ENCODE measurements around the gene FSD1. TPM values are rescaled to one million over a fixed set of nuclear protein-coding genes. Genes with fewer than 3 reads are reported as not detected.

Gene FSD1
- total RNA-seq, 1 donor from 2014 or later = 46.5 TPM

DNA sequence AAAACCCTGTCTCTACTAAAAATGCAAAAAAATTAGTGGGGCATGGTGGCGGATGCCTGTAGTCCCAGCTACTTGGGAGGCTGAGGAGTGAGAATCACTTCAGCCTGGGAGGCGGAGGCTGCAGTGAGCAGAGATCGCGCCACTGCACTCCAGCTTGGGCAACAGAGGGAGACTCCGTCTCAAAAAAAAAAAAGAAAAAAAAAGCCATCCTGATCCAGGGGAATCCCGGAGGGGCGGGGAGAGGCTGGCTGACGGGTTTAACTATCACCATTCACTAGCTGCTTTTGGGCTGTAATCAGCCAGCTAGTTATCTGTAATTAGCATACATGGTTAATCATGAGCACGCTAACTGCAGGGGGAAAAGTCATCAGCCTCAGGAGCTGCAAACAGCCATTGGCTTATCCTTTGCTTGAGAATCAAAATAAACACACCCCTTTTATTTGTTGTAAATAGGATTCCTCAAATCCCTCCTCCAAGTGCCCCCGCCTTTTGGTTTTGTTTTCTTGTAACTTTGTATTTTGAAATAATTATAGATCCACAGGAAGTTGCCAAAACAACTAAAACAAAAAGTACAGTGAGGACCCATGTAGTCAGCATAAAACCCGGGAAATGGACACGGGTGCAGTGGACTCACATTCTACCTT lies 9.6 kb downstream of the FSD1 start:
- Mint-ChIP-seq H3K27ac (no peak overlapping the region), H3K4me3 (no peak overlapping the region), H3K9me3 (peaks cover 11% of the 10 kb centered on the region), H3K36me3 (ENCODE audit: low read depth) (peaks cover 7% of the 10 kb centered on the region), H3K27me3 (ENCODE audit: insufficient read depth) (no peaks in the 10 kb centered on the region), H3K4me1 (ENCODE audit: low read depth) (no peaks in the 10 kb centered on the region)
- DNase-seq (ENCODE audit: low spot score) = no peak
- intact Hi-C loops (cut with micrococcal nuclease) = no loop called here

DNA sequence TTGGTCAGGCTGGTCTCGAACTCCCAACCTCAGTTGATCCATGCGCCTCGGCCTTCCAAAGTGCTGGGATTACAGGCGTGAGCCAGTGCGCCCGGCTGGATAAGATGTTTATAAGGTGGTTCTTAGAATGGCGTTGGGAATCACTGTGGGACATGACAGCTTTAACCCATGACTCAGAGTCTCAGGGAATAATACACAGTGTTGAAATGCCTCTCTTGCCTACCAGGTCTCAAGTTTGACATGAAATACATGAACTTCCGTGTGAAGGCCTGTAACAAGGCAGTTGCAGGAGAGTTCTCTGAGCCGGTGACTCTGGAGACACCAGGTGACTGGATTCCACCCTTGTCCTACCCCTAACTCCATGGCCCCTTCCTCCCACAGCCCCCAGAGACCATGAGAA lies 12.6 kb downstream of the FSD1 start:
- no peaks in the 10 kb centered on the region for H3K27me3 Mint-ChIP-seq (ENCODE audit: insufficient read depth)
- no peaks in the 10 kb centered on the region for H3K4me1 Mint-ChIP-seq (ENCODE audit: low read depth)
- H3K9me3 Mint-ChIP-seq = peaks cover 38% of the 10 kb centered on the region
- H3K36me3 Mint-ChIP-seq (ENCODE audit: low read depth) = peaks cover 16% of the 10 kb centered on the region
- H3K27ac Mint-ChIP-seq = no peak overlapping the region
- intact Hi-C loops (cut with micrococcal nuclease) = no loop called here
- DNase-seq (ENCODE audit: low spot score) = no peak
- no peak overlapping the region for H3K4me3 Mint-ChIP-seq

DNA sequence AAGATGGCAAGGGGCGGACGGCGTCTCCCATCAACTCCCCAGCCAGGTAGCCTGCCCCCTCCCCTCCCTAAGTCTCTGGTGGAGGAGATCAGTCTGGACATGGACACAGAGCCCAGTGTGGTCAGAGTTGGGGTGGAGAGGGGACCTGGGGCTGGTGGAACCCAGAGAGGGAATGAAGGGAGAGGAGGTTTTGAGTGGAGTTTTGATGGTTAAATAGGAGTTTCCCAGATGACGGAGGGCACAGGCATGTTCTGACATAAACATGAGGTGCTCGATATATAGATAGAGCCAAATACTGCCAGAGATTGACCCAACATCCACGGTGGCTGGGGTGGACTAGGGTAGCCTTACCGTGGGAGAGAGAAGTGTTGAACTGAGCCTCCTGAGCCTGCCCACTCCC lies 14.1 kb downstream of the FSD1 start:
- peaks cover 38% of the 10 kb centered on the region for H3K9me3 Mint-ChIP-seq
- H3K4me3 Mint-ChIP-seq = no peak overlapping the region
- H3K4me1 Mint-ChIP-seq (ENCODE audit: low read depth) = no peaks in the 10 kb centered on the region
- intact Hi-C loops (cut with micrococcal nuclease) = no loop called here
- H3K27me3 Mint-ChIP-seq (ENCODE audit: insufficient read depth) = no peaks in the 10 kb centered on the region
- no peak for DNase-seq (ENCODE audit: low spot score)
- no peak overlapping the region for H3K27ac Mint-ChIP-seq
- H3K36me3 Mint-ChIP-seq (ENCODE audit: low read depth) = peaks cover 16% of the 10 kb centered on the region

DNA sequence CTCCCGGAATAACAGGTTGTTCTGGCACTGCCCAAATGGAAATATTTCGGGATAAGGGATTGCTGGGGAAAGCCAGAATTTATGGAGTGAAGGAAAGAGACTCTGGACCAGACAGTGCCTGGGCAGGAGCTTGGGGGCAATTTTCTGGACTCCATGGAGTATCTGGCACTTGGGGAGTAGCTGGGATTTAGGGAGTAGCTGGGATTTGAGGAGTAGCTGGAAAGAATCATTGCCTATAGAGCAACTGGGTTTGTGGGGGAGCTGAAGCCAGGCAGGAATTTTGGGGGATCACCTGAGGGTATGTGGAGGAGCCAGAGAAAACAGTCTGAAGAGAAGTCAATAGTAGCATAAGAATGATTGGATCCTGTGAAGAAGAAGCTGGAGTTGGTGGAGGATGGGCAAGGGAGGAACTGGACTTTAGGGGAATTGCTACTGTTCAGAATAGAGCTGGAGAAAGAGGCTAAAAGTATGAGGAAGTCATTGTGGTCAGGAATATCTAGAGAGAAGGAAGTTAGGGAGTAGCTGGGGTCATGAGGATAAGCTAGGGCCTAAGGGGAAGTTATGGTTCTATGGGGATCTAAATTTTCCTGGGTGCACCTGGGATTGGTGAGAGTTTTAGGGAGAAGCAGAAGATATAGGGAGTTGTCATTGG lies 14.8 kb downstream of the FSD1 start:
- Mint-ChIP-seq H3K4me1 (ENCODE audit: low read depth) (no peaks in the 10 kb centered on the region), H3K27me3 (ENCODE audit: insufficient read depth) (no peaks in the 10 kb centered on the region), H3K4me3 (no peak overlapping the region), H3K36me3 (ENCODE audit: low read depth) (peaks cover 18% of the 10 kb centered on the region), H3K27ac (no peak overlapping the region), H3K9me3 (peaks cover 38% of the 10 kb centered on the region)
- intact Hi-C loops (cut with micrococcal nuclease) = no loop called here
- DNase-seq (ENCODE audit: low spot score) = no peak

DNA sequence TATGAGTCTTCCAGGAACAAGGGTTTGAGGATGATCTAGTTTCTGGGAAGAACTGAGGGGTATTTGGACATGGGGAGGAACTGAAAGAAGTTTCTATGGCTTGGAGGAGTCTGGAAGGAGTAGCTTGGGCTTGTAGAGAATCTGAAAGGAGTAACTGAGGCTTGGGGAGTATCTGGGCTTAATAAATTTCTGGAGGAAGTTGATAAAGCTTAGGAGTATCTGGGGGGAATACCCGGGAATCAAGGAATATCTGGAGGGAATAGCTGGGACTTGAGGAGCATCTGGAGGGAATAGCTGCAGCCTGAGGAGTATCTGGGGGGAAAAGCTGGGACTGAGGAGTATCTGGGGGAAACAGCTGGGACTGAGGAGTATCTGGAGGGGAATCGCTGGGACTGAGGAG lies 16.0 kb downstream of the FSD1 start:
- intact Hi-C loops (cut with micrococcal nuclease) = no loop called here
- H3K36me3 Mint-ChIP-seq (ENCODE audit: low read depth) = peaks cover 20% of the 10 kb centered on the region
- no peaks in the 10 kb centered on the region for H3K4me1 Mint-ChIP-seq (ENCODE audit: low read depth)
- peak overlapping the region; percentile 16 for H3K27ac Mint-ChIP-seq
- no peaks in the 10 kb centered on the region for H3K27me3 Mint-ChIP-seq (ENCODE audit: insufficient read depth)
- no peak for DNase-seq (ENCODE audit: low spot score)
- H3K4me3 Mint-ChIP-seq = no peak overlapping the region
- H3K9me3 Mint-ChIP-seq = peaks cover 38% of the 10 kb centered on the region

DNA sequence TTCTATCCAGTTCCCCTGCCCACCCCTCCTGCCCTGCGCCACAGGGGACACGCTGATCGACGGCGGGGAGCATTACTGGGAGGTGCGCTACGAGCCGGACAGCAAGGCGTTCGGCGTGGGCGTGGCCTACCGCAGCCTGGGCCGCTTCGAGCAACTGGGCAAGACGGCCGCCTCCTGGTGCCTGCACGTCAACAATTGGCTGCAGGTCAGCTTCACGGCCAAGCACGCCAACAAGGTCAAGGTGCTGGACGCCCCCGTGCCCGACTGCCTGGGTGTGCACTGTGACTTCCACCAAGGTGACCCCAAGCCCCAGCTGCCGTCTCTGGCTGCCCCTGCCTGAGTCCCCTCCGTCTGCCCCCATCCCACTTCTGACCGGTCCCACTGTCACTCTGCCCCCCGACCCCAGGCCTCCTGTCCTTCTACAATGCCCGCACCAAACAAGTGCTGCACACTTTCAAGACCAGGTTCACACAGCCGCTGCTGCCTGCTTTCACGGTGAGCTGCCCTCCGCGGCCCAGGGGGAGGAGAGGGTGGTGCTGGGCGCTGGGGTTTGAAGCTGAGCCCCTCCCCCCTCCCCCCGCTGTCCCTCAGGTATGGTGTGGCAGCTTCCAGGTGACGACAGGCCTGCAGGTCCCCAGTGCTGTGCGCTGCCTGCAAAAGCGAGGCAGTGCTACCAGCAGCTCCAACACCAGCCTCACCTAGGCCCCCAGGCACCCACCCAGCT lies 18.7 kb downstream of the FSD1 start:
- peaks cover 18% of the 10 kb centered on the region for H3K36me3 Mint-ChIP-seq (ENCODE audit: low read depth)
- no peak for DNase-seq (ENCODE audit: low spot score)
- H3K27me3 Mint-ChIP-seq (ENCODE audit: insufficient read depth) = peaks cover 9% of the 10 kb centered on the region
- intact Hi-C loops (cut with micrococcal nuclease) = no loop called here
- peaks cover 35% of the 10 kb centered on the region for H3K9me3 Mint-ChIP-seq
- H3K27ac Mint-ChIP-seq = no peak overlapping the region
- peaks cover 15% of the 10 kb centered on the region for H3K4me1 Mint-ChIP-seq (ENCODE audit: low read depth)
- no peak overlapping the region for H3K4me3 Mint-ChIP-seq

DNA sequence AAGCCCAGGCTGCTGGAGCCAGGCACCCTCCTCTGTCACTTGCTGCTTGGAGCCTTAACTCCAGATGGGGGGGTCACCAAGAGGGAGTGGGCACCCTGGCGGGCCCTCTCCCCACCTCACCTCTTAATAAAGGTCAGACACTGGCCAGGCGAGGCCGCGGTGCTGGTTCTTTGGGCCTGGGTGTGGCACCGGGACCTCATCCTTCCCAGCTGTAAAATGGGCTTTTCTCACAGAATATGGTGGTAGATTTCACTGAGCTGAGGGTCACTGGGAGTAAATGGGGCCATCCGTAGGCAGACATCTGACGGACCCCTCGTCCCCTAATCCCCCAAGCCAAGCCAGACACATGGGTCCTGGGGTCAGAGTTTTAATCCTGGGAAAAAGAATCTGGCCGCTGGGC lies 19.3 kb downstream of the FSD1 start:
- H3K27me3 Mint-ChIP-seq (ENCODE audit: insufficient read depth) = peaks cover 9% of the 10 kb centered on the region
- peaks cover 15% of the 10 kb centered on the region for H3K4me1 Mint-ChIP-seq (ENCODE audit: low read depth)
- H3K4me3 Mint-ChIP-seq = no peak overlapping the region
- peaks cover 13% of the 10 kb centered on the region for H3K36me3 Mint-ChIP-seq (ENCODE audit: low read depth)
- DNase-seq (ENCODE audit: low spot score) = no peak
- H3K9me3 Mint-ChIP-seq = peaks cover 30% of the 10 kb centered on the region
- H3K27ac Mint-ChIP-seq = no peak overlapping the region
- intact Hi-C loops (cut with micrococcal nuclease) = no loop called here

DNA sequence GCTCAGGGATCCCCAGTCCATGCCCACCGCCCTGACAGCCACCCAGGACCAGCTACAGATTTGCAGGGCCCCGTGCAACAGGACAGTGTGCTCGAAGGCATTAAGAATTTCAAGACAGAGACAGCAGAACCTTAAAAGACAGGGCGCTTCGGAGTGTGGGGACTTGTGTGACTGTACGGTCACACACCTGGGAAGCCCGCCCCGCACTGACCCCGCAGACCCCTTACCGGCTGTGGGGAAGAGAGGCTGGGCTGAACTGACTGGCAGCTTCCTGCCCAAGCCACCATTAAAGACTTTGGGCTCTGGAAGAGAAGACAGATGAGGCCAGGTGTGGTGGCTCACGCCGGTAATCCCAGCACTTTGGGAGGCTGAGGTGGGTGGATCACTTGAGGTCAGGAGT lies 19.8 kb downstream of the FSD1 start:
- no peak for DNase-seq (ENCODE audit: low spot score)
- H3K4me3 Mint-ChIP-seq = no peak overlapping the region
- H3K27ac Mint-ChIP-seq = no peak overlapping the region
- H3K27me3 Mint-ChIP-seq (ENCODE audit: insufficient read depth) = peaks cover 9% of the 10 kb centered on the region
- peaks cover 24% of the 10 kb centered on the region for H3K9me3 Mint-ChIP-seq
- intact Hi-C loops (cut with micrococcal nuclease) = no loop called here
- peaks cover 11% of the 10 kb centered on the region for H3K36me3 Mint-ChIP-seq (ENCODE audit: low read depth)
- H3K4me1 Mint-ChIP-seq (ENCODE audit: low read depth) = peaks cover 15% of the 10 kb centered on the region

DNA sequence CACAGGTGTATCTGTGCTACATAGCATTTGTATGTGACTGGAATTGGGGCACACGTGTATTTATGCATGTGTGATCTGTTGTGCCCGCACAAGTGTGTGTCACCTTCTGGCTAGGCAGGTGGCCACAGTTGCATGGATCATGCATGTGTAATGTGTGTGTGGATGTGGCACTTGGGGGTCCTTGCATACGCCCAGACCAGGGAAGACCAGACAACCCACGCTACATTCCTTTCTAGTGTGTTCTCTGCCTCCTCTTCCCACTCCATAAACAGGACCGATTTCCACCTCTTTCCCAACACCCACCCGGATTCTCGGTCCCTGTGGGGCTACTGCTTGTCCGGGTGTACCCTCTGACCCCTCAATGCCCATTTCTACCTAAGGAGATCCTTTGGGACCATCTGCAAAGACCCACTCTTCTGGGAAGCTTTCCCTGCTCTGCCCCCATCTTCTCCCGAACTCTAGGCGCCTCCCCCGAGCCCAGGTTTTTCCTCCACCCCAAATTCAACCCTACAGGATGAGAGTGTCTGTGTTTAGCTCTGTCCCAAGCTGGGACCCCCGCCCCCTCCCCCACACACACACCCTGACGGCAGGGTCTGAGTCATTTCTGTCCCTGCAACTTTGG lies 21.9 kb downstream of the FSD1 start:
- Mint-ChIP-seq H3K36me3 (ENCODE audit: low read depth) (peaks cover 5% of the 10 kb centered on the region), H3K9me3 (peaks cover 5% of the 10 kb centered on the region), H3K27me3 (ENCODE audit: insufficient read depth) (peaks cover 9% of the 10 kb centered on the region), H3K4me3 (peak overlapping the region; percentile 63), H3K4me1 (ENCODE audit: low read depth) (peaks cover 15% of the 10 kb centered on the region), H3K27ac (no peak overlapping the region)
- DNase-seq (ENCODE audit: low spot score) = no peak
- intact Hi-C loops (cut with micrococcal nuclease) = no loop called here

DNA sequence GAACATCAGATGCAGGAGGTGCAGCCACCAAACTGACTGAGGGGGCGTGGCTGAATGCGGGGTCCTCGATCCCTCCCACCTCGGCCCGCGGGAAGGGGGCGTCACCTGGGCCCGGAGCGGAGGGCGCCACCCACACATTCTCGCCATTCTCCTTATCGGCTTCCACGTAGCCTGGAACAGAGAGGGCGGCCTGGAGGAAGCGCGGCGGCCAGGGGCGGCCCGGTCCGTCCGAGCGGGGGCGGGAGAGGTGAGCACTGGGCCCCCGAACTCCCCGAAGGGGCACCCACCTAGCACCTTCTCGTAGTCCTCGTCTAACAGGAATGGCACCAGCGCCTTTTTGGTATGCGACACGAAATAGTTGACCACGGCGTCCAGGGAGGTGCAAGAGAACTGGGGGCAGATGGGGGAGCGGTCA lies 22.4 kb downstream of the FSD1 start:
- intact Hi-C loops (cut with micrococcal nuclease) = no loop called here
- H3K4me3 Mint-ChIP-seq = peak overlapping the region; percentile 84
- H3K27ac Mint-ChIP-seq = no peak overlapping the region
- DNase-seq (ENCODE audit: low spot score) = no peak
- peaks cover 9% of the 10 kb centered on the region for H3K27me3 Mint-ChIP-seq (ENCODE audit: insufficient read depth)
- H3K36me3 Mint-ChIP-seq (ENCODE audit: low read depth) = peaks cover 5% of the 10 kb centered on the region
- H3K9me3 Mint-ChIP-seq = no peaks in the 10 kb centered on the region
- peaks cover 15% of the 10 kb centered on the region for H3K4me1 Mint-ChIP-seq (ENCODE audit: low read depth)

DNA sequence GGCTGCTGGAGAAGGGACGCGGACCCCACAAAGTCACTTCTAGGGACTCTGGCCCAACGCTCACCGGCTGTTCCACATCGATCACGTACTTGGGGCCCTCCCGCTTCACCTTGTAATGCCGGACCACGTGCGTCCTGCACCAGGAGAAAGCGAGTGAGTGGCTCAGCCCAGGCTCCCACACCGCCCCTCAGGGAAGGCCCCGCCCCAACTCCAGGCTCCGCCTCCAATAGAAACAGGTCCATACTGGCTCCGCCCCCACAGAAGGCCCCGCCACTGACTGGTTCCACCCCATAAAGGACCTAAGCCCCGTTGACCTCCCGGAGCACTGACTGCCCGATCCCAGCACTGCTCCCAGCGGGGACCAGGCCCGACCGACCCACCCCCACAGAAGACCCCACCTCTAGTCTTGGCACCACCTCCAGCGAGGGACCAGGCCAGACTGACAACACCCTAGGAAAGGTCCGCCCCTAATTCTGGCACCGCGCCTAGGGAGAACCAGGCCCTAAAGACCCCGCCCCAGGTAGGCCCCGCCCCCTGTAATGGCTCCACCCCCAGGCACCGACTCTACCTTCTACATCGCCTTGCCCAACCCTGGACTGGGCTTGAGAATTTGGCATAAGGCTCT lies 23.0 kb downstream of the FSD1 start:
- H3K4me1 Mint-ChIP-seq (ENCODE audit: low read depth) = peaks cover 15% of the 10 kb centered on the region
- H3K9me3 Mint-ChIP-seq = no peaks in the 10 kb centered on the region
- intact Hi-C loops (cut with micrococcal nuclease) = no loop called here
- peak; percentile 59 for DNase-seq (ENCODE audit: low spot score)
- H3K36me3 Mint-ChIP-seq (ENCODE audit: low read depth) = peaks cover 5% of the 10 kb centered on the region
- peak overlapping the region; percentile 84 for H3K4me3 Mint-ChIP-seq
- peaks cover 9% of the 10 kb centered on the region for H3K27me3 Mint-ChIP-seq (ENCODE audit: insufficient read depth)
- peak overlapping the region; percentile 82 for H3K27ac Mint-ChIP-seq

DNA sequence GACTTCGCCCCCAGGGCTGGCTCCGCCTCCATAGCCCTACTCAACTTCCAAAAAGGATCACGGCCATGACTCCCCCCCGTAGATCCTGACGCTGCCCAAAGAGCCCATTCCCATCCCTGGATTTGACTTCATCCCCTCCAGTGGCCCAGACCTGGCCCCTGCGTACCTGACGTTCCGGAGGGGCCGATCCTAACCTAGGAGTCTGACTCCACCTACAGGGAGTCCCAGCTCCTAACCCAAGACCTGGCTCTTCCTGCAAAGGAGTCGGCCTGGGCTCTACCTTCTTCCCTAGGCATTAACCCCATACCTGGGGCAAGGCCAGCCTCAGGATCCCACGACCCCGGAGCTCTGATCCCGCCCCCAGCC lies 23.5 kb downstream of the FSD1 start:
- Mint-ChIP-seq H3K9me3 (no peaks in the 10 kb centered on the region), H3K27ac (peak overlapping the region; percentile 90), H3K4me3 (peak overlapping the region; percentile 84), H3K4me1 (ENCODE audit: low read depth) (peaks cover 15% of the 10 kb centered on the region), H3K27me3 (ENCODE audit: insufficient read depth) (peaks cover 9% of the 10 kb centered on the region), H3K36me3 (ENCODE audit: low read depth) (peaks cover 5% of the 10 kb centered on the region)
- intact Hi-C loops (cut with micrococcal nuclease) = loop anchor here (1.0 to 2.0 kb wide), 8 partner anchors 15 to 309 kb away; partner anchors contain the start of genes CHAF1A, FSD1, MPND and UBXN6
- no peak for DNase-seq (ENCODE audit: low spot score)
